ENCODE measurements around the gene FGFR4. TPM values are rescaled to one million over a fixed set of nuclear protein-coding genes. Genes with fewer than 3 reads are reported as not detected.

The FGFR4 gene
- total RNA-seq (10 to 100 TPM in 1 of 2 donors, 1 to 10 TPM in 1; 9.7 to 10.3 TPM), polyA plus RNA-seq (ENCODE audit: insufficient read depth, low read depth, low replicate concordance) (7.8 TPM)
- long read RNA-seq, donor 1, partial matches to known transcripts: 10 of 15 reads
- long read RNA-seq, donor 1, other reads (novel, unspliced or antisense): 0 of 15 reads
- long read RNA-seq, donor 2, partial matches to known transcripts: 8 of 10 reads
- long read RNA-seq, donor 2, other reads (novel, unspliced or antisense): 0 of 10 reads

GRCh38 chr5:177086654-177087397, at the start of gene FGFR4:
Gene FGFR4, plus strand, starts transcription at chr5:177086915. Its CDS starts 2,688 bp downstream, at chr5:177089603.
- no peak for TF ChIP-seq POLR2A (IDR thresholded peaks at IDR 0.05)
- peak in 2 of 3 experiments; percentile 34 for TF ChIP-seq CTCF (IDR thresholded peaks at IDR 0.05)
- Histone ChIP-seq H3K27me3 (no peaks in the 10 kb centered on the region), H3K9me3 (no peaks in the 10 kb centered on the region), H3K4me1 (peaks cover 15% of the 10 kb centered on the region), H3K27ac (no peak within 1 kb of the TSS), H3K4me3 (peak within 1 kb of the TSS; percentile 41 to 55), H3K36me3 (ENCODE audit: low read depth, missing control alignments) (no peaks in the 10 kb centered on the region)
- peak; percentile 79 for DNase-seq
- intact Hi-C loops (cut with DNase I; ENCODE audit: low total_unique reads): no loop called here
- WGBS, 2 donors: 0 to 2% methylated on average over 1 to 58 of the region's 68 CpGs

- DNase-seq: no peak
- TF ChIP-seq POLR2A (IDR thresholded peaks at IDR 0.05) (no peak), CTCF (IDR thresholded peaks at IDR 0.05) (no peak)
- intact Hi-C loops (cut with DNase I; ENCODE audit: low total_unique reads): no loop called here
- Histone ChIP-seq H3K9me3 (no peaks in the 10 kb centered on the region), H3K27ac (no peak overlapping the region), H3K27me3 (no peaks in the 10 kb centered on the region), H3K36me3 (ENCODE audit: low read depth, missing control alignments) (no peaks in the 10 kb centered on the region), H3K4me1 (no peaks in the 10 kb centered on the region), H3K4me3 (no peak overlapping the region)
- 94 to 96% methylated on average over 5 of the region's 5 CpGs for WGBS, 2 donors
These were observed 49.8 kb upstream of the FGFR4 start for GRCh38 chr5:177036921-177037320.

- 89 to 90% methylated on average over 3 of the region's 3 CpGs for WGBS, 2 donors
These were observed 45.8 kb upstream of the FGFR4 start for GRCh38 chr5:177040814-177041420.

GRCh38 chr5:177041936-177042335, 44.8 kb upstream of the FGFR4 start:
- no peak overlapping the region for H3K27ac ChIP-seq
- no peaks in the 10 kb centered on the region for H3K36me3 ChIP-seq (ENCODE audit: low read depth, missing control alignments)
- no peaks in the 10 kb centered on the region for H3K4me1 ChIP-seq
- no peak overlapping the region for H3K4me3 ChIP-seq
- TF ChIP-seq CTCF (IDR thresholded peaks at IDR 0.05) (no peak), POLR2A (IDR thresholded peaks at IDR 0.05) (no peak)
- H3K27me3 ChIP-seq: no peaks in the 10 kb centered on the region
- no peaks in the 10 kb centered on the region for H3K9me3 ChIP-seq
- DNase-seq: no peak
- 94 to 97% methylated on average over 2 of the region's 2 CpGs for WGBS, 2 donors
- intact Hi-C loops (cut with DNase I; ENCODE audit: low total_unique reads): no loop called here

More at GRCh38 chr5:177040814-177041420, 45.8 kb upstream of the FGFR4 start:
- no peaks in the 10 kb centered on the region for H3K4me1 ChIP-seq
- TF ChIP-seq POLR2A (IDR thresholded peaks at IDR 0.05) (no peak), CTCF (IDR thresholded peaks at IDR 0.05) (no peak)
- DNase-seq: no peak
- no peak overlapping the region for H3K4me3 ChIP-seq
- intact Hi-C loops (cut with DNase I; ENCODE audit: low total_unique reads): no loop called here
- H3K9me3 ChIP-seq: no peaks in the 10 kb centered on the region
- H3K27me3 ChIP-seq: no peaks in the 10 kb centered on the region
- H3K36me3 ChIP-seq (ENCODE audit: low read depth, missing control alignments): no peaks in the 10 kb centered on the region
- no peak overlapping the region for H3K27ac ChIP-seq

Measured in testis (tissue), 5 donors.